ENCODE results near the gene SNRPD2.

SNRPD2 gene

DNA sequence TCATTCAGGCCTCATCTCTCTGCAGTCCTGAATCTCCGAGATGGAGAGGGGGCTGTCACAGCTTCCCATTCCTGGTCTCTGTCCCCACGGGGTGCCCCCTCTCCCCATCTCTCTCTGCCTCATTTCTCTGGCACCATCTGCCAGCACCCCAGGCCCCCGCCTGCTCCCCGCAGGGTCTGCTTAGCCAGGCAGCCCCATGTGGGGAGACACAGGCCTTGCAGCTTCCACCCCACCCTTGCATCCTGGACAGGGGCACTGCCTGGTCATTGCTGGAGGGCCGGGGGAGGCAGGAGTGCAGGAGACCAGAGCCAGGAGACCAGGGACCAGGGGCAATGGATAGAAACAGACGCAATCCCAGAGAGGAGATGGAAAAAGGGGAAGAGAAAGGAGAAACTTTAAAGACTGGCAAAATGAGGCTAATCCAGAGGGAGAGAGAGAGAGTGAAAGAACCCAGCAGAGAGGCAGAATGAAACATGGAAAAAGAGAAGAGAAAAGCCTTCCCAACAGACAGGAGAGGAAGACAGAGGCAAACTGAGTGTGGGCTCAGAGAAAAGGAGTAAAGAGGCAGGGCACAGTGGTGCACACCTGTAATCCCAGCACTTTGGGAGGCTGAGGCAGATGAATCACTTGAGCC is 32.5 kb downstream of the SNRPD2 start:
- DNase-seq (ENCODE audit: low read depth in 1 of 2, low spot score in 1 of 2) = no peak

DNA sequence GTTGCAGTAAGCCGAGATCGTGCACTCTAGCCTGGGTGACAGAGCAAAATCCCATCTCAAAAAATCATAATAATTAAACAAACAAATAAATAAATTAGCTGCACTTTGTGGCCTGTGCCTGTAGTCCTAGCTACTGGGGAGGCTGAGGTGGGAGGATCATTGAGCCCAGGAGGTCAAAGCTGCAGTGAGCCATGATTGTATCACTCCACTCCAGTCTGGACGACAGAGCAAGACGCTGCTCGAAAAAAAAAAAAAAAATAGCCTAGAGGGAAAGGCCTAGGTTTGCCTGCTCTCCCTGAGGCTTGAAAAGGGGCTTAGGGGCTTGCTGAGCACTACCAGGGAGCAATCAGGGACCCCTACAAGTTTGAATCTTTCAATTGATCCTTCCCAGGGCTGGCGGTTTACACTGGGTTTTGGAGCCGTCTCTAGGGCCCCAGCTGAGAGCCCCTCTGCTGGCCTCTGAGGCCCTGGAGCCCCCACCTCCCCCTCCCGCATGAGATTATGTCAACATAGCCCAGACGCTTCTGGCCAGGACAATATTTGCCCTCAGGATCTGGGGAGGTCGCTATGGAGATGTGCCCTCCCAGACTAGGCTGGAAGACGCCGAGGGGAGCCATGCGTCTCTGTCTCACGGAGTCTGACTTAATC is 34.1 kb downstream of the SNRPD2 start:
- DNase-seq (ENCODE audit: low read depth in 1 of 2, low spot score in 1 of 2) = no peak

GRCh38 chr19:45655073-45655472 is 36.7 kb downstream of the SNRPD2 start:
- no peak for DNase-seq (ENCODE audit: low read depth in 1 of 2, low spot score in 1 of 2)

DNA sequence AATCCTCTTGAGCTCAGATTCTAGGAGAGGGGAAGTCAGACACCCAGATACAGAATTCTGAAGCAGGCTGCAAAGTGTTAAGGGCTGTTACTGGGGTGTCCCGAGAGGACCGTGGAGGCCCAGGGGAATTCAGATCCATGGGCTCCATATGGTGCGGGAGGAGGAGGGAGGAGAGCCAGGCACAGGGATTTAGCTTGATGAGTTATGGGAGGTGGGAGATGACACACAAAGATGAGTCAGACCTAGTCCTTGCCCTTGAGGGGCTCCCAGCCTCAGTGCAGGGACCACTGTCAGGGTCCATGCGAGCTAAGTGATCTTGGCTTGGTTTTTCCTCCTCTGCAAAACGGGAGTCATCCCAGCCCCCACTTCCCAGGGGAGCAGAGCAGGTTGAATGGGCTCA is 38.1 kb downstream of the SNRPD2 start:
- DNase-seq (ENCODE audit: low read depth in 1 of 2, low spot score in 1 of 2) = no peak

GRCh38 chr19:45650722-45651121 is 41.0 kb downstream of the SNRPD2 start:
- no peak for DNase-seq (ENCODE audit: low read depth in 1 of 2, low spot score in 1 of 2)

DNA sequence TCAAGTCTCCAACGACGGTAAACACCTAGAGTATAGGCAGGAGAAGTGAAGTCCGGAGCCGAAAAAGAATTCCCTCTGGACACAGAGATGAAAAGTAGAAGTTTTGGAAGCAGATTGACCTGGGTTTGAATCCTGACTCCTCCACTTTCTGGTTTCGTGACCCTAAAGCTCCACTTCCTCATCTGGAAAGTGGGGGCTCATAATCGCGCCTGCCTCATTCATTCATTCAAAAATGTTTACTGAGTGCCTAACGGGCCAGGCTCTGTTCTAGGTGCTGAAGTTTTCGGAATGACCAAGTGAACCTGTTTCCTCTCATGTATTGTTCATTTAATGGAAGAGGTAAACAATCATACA is 45.4 kb downstream of the SNRPD2 start:
- no peak for DNase-seq (ENCODE audit: low read depth in 1 of 2, low spot score in 1 of 2)

- peak; percentile 43 to 64 for DNase-seq (ENCODE audit: low read depth in 1 of 2, low spot score in 1 of 2)
Observed at GRCh38 chr19:45645631-45646344, 46.0 kb downstream of the SNRPD2 start.

DNA sequence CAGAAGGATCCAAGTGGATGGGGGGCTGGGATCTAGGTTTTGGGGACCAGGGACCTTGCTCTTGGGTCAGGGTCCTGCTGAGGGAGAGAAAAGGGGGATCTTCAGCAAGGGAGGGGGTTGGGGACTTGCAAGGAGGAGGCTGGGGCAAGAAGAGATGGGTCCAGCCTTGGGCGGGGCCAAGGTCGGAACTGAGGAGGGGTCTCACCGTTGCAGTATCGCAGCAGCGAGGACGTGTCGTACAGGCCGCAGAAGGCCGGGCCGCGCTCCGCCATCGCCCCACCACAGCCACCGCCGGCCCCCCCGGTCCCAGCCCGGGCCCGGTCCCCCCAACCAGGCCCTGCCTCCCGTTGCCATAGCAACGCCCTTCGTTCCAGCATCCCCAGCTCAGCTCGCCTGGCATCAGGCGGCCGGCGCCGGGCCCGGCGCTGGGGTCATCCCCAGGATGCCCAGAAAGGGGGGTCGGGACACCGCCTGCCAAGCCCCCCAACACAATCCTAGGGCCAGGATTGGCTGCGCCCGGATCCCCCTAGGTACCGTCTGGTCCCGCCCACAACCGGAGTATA is 46.6 kb downstream of the SNRPD2 start:
- no peak for DNase-seq (ENCODE audit: low read depth in 1 of 2, low spot score in 1 of 2)

GRCh38 chr19:45643927-45644771 is 47.6 kb downstream of the SNRPD2 start:
- no peak for DNase-seq (ENCODE audit: low read depth in 1 of 2, low spot score in 1 of 2)

GRCh38 chr19:45643024-45643926 is 48.5 kb downstream of the SNRPD2 start:
- peak; percentile 80 to 95 for DNase-seq (ENCODE audit: low read depth in 1 of 2, low spot score in 1 of 2)

- DNase-seq (ENCODE audit: low read depth in 1 of 2, low spot score in 1 of 2) = peak; percentile 20 to 52
Observed at GRCh38 chr19:45641274-45642105, 50.3 kb downstream of the SNRPD2 start.

- no peak for DNase-seq (ENCODE audit: low read depth in 1 of 2, low spot score in 1 of 2)
Observed at GRCh38 chr19:45640849-45641273, 50.9 kb downstream of the SNRPD2 start.

- peak; percentile 36 to 41 for DNase-seq (ENCODE audit: low read depth in 1 of 2, low spot score in 1 of 2)
Observed at GRCh38 chr19:45638930-45639729, 52.6 kb downstream of the SNRPD2 start, which contains the start of gene EML2. Gene EML2, minus strand, starts transcription at chr19:45639397. Its CDS starts 21 bp downstream, at chr19:45639376.

- DNase-seq (ENCODE audit: low read depth in 1 of 2, low spot score in 1 of 2) = no peak
Observed at GRCh38 chr19:45637890-45638667, 53.7 kb downstream of the SNRPD2 start.

Data from stimulated activated CD4-positive, alpha-beta T cell treated with anti-CD3 and anti-CD28 coated beads, Interleukin-15, amount 100 ng/mL, for 1 hour (primary cell).